HG02588 (cell line): ENCODE measurements around the gene NPAS1.
"Not testable (repeated sequence)": the region's sequence is repeated elsewhere in the genome, so short reads cannot be mapped to it uniquely, and the experiment has no call there.

Source experiments
- ATAC-seq: cut with Tn5 transposase; IDR thresholded peaks from one replicate; pipeline ENCODE4 v1.9.1; 2021; ENCODE audit warnings: mild to moderate bottlenecking, moderate library complexity; ENCODE audit not compliant: unreplicated experiment

NPAS1 gene

DNA sequence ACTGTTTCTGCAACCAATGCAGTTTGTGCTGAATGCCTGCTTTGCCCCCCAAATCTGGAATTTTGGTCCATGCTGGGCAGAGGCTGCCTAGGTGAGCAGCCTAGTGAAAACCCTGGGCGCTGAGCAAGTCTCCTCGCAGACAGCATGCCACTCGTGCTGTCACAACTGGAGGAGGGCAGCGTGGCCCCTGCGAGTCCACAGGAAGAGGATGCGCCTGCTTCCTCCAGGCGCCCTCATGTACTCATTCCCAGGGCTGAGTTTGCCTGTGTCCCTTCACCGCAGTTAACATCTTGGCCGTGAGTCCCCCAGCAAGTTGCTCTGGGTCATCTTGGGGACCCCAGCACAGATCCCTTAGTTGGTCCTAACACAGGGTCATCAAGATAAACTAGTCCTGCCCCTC, 55.0 kb downstream of the NPAS1 start:
- no peak for ATAC-seq

DNA sequence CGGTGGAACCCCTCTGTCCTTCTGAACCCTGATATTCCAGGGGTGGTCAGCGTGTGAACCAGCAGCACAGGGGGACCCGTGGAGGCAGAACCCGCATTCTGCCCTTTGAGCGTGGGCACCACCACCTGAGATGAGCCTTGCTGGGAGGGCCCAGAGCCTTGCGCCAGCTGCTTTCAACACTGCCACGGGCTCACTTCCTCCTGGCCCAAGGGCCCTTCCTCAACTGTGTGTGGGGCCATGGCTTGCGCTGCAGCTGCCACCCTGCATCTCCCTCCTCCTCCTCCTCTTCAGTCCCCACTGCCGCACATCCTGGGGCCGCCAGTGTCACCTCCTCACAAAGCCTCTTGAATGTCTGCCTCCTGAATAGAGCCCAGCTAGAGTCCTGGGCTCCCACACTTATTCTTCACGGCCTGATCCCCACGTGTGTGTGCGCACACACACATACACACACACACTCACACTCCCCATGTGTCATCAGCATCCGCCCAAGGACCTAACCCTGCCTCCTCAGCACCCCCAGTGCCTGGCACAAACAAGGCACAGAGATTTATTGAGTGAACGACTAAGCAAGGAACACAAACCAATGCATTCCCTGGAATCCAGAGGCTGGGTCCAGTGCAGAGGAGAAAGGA, 55.7 kb downstream of the NPAS1 start:
- ATAC-seq = no peak

DNA sequence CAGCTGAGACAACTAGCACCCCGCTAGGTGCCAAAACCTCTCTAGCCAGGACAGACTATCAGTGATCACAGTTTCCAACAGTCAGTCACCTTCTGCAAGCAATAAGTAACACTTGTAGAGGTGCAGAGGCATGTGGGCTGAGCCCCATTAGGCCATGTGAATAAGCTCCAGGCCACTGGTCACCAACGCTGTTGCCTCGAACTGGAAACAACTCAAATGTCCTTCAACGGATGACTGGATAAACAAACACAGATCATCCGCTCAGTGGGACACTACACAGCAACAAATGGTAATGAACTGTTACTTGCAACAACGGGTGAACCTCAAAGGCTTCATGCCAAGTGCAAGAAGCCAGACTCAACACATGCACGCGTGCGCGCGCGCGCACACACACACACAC, 56.3 kb downstream of the NPAS1 start:
- no peak for ATAC-seq

DNA sequence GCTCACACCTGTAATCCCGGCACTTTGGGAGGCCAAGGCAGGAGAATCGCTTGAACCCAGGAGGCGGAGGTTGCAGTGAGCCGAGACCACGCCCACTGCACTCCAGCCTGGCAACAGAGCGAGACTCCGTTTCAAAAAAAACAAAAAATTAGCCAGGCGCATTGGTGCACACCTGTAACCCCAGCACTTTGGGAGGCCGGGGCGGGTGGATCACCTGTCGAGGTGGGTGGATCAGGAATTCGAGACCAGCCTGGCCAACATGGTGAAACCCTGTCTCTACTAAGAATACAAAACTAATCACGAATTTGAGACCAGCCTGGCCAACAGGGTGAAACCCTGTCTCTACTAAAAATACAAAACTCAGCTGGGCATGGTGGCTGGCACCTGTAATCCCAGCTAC, 58.7 kb downstream of the NPAS1 start:
- ATAC-seq = not testable (repeated sequence)

DNA sequence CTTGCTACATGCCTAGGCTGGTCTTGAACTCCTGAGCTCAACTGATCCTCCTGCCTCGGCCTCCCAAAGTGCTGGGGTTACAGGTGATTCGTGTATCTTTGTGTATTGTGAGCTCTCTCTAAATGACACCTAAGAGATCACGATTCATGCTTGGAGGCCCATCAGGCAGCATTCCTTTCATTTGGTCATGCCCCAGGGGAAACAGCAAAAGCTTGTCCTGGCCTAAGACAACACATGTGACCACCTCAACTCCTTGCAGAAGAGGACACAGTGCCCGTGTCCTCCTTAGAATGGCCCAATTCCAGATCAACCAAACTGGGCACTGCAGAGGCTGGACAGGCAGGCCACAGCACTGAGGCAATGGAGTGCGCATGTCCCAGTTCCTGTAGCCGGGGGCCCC, 61.5 kb downstream of the NPAS1 start:
- no peak for ATAC-seq

DNA sequence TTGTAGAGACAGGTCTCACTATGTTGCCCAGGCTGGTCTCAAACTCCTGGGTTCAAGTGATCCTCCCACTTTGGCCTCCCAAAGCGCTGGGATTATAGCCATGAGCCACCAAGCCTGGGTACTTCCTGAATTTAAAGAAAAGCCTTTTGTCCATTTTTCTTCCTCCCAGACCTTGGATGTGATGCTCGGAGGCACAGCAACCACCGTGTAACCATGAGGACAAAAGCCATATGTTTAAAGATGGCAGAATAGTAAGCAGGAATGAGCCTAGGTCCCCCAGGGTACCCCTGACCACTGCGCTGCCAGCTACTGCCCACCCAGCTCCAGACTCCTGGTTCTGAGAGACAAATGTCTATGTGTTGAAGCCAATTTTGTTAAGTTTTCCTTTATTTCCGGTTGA, 62.9 kb downstream of the NPAS1 start:
- no peak for ATAC-seq

DNA sequence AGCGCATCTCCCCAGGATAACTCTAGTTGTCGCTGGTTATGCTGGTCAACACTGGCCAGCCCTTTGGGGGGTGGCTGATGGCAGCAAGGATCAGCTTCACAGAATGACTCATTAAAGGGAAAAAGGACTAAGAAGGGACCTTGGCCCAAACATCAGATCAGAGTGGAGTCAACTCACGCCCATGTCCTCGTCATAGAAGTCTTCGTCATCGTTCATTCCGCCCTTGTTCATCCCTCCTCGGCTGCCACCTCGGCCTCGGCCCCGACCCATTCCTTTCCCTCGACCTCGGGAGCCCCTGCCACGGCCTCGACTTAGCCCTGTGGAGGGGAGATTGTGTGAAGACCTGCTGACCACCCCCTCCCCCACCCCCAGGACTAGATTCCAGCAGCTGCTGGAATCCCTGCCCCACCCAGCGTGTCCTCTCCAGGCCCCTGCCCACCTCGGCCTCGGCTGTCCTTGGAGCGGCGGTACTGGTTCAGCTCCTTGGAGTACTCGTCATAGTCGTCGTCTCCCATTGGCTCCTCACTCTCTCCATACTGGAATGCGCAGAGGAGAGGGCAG, 65.3 kb downstream of the NPAS1 start:
- no peak for ATAC-seq

DNA sequence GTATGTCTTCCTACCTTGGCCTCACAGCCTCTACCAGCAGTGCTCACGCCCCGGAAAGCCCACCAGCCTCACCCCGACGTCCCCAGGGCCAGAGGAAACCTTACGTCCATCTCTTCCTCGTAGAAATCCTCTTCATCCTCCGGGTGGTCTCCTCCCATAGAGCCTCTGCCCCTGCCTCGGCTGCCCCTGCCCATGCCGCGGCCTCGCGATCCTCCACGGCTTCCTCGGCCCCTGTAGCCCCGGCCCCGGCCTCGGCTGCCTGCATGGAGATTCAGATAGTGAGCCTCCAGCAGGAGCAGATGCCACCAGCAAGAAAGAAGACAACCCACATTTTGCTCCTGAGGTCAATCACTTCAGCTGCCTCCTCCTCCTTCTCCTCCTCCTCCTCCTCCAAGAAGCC, 66.6 kb downstream of the NPAS1 start:
- ATAC-seq = no peak

DNA sequence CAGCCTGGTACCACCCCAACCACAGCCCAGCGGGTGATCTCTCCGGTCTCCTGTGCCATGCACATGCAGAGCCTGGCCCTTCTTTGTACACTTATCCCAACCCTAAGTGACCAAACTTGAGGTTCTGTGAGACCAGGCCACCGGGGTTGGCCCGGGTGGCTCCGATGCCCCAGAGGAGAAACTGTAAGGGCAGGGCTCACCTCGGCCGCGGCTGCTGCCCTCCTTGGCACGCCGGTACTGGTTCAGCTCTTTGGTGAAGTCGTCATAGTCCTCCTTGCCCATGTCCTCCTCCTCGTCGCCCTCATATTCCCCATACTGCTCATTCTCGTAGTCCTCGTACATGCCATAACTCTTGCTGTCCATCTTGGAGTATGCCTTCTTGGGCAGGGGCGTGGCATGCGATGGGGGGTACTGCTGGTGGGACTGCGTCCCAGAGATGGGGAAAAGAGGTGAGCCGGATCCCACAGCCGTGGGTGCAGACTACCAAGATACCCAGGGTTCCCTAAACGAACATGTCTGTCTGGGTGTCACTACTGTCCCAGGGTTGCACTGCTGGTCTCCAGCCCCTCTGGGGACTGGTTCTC, 70.2 kb downstream of the NPAS1 start:
- ATAC-seq = no peak

DNA sequence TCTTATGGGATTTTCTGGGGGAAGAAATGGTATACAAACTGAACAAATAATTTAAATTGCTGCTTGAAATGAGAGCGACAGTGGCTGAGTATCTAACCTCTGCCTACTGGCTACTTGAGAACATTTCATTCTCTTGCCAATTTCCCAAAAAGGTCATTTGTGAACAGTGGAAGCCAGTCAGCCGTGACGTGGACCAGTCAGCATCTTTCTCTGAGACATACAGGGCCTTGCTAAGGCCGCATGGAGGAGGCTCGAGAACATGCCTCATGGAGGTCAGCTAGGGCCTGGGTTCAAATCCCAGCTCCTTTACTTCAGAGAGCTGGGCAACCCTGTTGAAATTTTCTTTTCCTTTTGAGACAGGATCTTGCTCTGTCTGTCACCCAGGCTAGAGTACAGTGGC, 73.6 kb downstream of the NPAS1 start:
- no peak for ATAC-seq

DNA sequence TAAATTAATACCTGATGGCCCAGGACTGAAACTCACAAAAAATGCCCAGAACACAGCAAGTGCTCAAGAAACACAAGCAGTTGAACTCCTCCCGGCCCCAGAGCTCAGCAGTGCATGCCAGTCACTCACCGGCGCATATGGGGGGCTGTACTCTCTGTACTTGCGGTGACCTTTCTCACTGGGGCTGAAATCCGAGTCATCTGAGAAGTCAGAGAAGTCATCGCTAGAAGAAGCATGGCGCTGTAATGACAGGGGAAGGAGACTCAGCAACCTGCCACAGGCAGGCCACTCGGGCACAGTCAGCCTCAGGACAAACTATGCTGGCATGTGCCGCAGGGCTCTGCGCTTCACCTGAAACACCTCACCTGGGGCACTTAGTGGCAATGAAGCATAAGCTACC, 74.2 kb downstream of the NPAS1 start:
- peak; percentile 48 for ATAC-seq

DNA sequence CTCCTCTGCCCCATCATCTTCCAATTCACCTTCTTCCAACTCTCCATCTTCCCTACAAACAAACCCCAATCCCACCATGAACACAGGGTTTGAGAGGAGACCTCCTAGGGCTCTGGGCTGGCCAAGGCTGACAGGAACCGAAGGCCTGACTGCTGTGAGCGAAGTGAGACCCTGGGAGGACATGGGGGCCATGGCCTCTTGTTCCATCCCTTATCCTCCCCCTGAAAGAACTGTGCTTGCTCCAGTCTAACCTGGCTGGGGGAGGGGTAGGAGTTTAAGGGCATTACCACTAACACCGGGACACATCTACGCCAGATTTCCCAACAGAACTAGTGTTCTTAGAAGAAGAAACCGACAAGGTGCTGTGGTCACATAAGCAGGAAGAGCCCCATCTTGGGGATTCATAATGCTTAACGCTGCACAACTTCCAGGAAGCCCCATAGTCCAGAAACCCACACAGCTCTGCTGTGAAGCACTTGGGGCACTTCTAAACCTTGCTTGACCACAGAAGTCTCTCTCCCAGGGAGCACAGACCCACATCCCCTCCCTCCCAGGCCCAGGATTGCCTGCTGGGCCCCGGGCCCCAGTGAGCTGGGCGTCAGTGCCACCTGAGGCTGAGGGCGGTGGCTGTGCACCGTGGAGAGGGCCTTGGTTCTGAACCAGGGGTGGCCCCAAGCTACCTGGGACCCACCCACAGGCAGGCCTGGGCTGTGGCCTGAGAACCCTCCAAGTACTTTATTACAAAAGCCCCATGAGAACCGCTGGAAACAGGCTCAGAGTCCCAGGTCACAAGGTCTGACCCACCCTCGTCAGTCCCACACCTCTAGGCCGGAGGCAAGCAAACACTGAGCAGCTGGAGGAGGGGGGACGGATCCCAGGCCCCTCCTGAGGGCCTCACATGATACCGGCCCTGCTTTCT, 75.2 kb downstream of the NPAS1 start:
- ATAC-seq = no peak
